SK-N-SH treated with all-trans-retinoic acid at 6 μM for 48 hours (cell line): ENCODE data around the gene HES1.
"Not testable (repeated sequence)": the region's sequence is repeated elsewhere in the genome, so short reads cannot be mapped to it uniquely, and the experiment has no call there.

Experiments
- ATAC-seq: fragments of 200-7000 bp; cut with Tn5 transposase; 3 replicates; pipeline ENCODE4 v1.9.1; 2020; ENCODE audit warnings: mild to moderate bottlenecking, moderate library complexity
- ARNTL ChIP-seq: fragments of 450-650 bp; formaldehyde crosslinking; IDR thresholded peaks from 2 replicates; pipeline ENCODE4 v1.5.0; 2020; ENCODE audit warnings: low read depth, mild to moderate bottlenecking, moderate library complexity, borderline replicate concordance
- BACH2 ChIP-seq: fragments of 250-450 bp; sonication (Bioruptor Pico); IDR thresholded peaks from 2 replicates; pipeline ENCODE4 v1.9.0; 2021; ENCODE audit warnings: mild to moderate bottlenecking, borderline replicate concordance
- CREB5 ChIP-seq: fragments of 250-450 bp; sonication (Bioruptor Pico); IDR thresholded peaks from 2 replicates; pipeline ENCODE4 v1.5.1; 2020; ENCODE audit warnings: low read depth, mild to moderate bottlenecking, moderate library complexity
- CSDC2 ChIP-seq: fragments of 250-450 bp; sonication (Bioruptor Pico); IDR thresholded peaks from 2 replicates; pipeline ENCODE4 v1.5.0; 2020; ENCODE audit warnings: mild to moderate bottlenecking, moderate library complexity
- ESRRG ChIP-seq: fragments of 250-450 bp; sonication (Bioruptor Pico); IDR thresholded peaks from 2 replicates; pipeline ENCODE4 v1.6.1; 2021; ENCODE audit warnings: mild to moderate bottlenecking
- GLIS3 ChIP-seq: fragments of 250-450 bp; sonication (Bioruptor Pico); IDR thresholded peaks from 2 replicates; pipeline ENCODE4 v1.5.0; 2020; ENCODE audit warnings: mild to moderate bottlenecking, moderate library complexity
- OSR1 ChIP-seq: fragments of 250-450 bp; sonication (Bioruptor Pico); IDR thresholded peaks from 2 replicates; pipeline ENCODE4 v1.8.0; 2022; ENCODE audit warnings: moderate library complexity, mild to moderate bottlenecking, inconsistent platforms
- PATZ1 ChIP-seq: fragments of 250-450 bp; sonication (Bioruptor Pico); IDR thresholded peaks from 2 replicates; pipeline ENCODE4 v1.8.0; 2020; ENCODE audit warnings: mild to moderate bottlenecking, moderate library complexity, borderline replicate concordance
- PPARA ChIP-seq: fragments of 250-450 bp; sonication (Bioruptor Pico); IDR thresholded peaks from 2 replicates; pipeline ENCODE4 v1.5.0; 2020; ENCODE audit warnings: mild to moderate bottlenecking, borderline replicate concordance
- SNAI2 ChIP-seq: fragments of 250-450 bp; sonication (Bioruptor Pico); IDR thresholded peaks from 2 replicates; pipeline ENCODE4 v1.5.0; 2020; ENCODE audit warnings: mild to moderate bottlenecking, moderate library complexity
- TOX ChIP-seq: fragments of 250-450 bp; sonication (Bioruptor Pico); IDR thresholded peaks from 2 replicates; pipeline ENCODE4 v1.8.0; 2021; ENCODE audit warnings: mild to moderate bottlenecking, moderate library complexity, borderline replicate concordance
- TSHZ2 ChIP-seq: fragments of 250-450 bp; sonication (Bioruptor Pico); IDR thresholded peaks from 2 replicates; pipeline ENCODE4 v1.5.0; 2020; ENCODE audit warnings: mild to moderate bottlenecking, moderate library complexity
- ZC3H10 ChIP-seq: fragments of 250-450 bp; sonication (Bioruptor Pico); IDR thresholded peaks from 2 replicates; pipeline ENCODE4 v1.5.1; 2021; ENCODE audit warnings: mild to moderate bottlenecking, moderate library complexity
- ZFP3 ChIP-seq: fragments of 250-450 bp; sonication (Bioruptor Pico); IDR thresholded peaks from 2 replicates; pipeline ENCODE4 v1.5.0; 2020; ENCODE audit warnings: mild to moderate bottlenecking, moderate library complexity
- ZFP30 ChIP-seq: fragments of 450-650 bp; formaldehyde crosslinking; IDR thresholded peaks from 2 replicates; pipeline ENCODE4 v1.5.0; 2022; ENCODE audit warnings: mild to moderate bottlenecking, moderate library complexity
- ZNF565 ChIP-seq: fragments of 450-650 bp; formaldehyde crosslinking; conservative IDR thresholded peaks from 2 replicates; pipeline ENCODE4 v1.5.0; 2020; ENCODE audit warnings: low read depth, mild to moderate bottlenecking, moderate library complexity
- ZNF70 ChIP-seq: fragments of 450-650 bp; formaldehyde crosslinking; IDR thresholded peaks from 2 replicates; pipeline ENCODE4 v1.5.0; 2020; ENCODE audit warnings: mild to moderate bottlenecking, moderate library complexity
- TF ChIP-seq, protein P1 (sequence below): fragments of 250-450 bp; sonication (Bioruptor Pico); IDR thresholded peaks from 2 replicates; pipeline ENCODE4 v1.5.1; 2021; ENCODE audit warnings: mild to moderate bottlenecking, moderate library complexity

Gene HES1

GRCh38 chr3:194150252-194150934 is 14.4 kb downstream of the HES1 start:
- no peak for ATAC-seq
- TF ChIP-seq, protein P1, sequence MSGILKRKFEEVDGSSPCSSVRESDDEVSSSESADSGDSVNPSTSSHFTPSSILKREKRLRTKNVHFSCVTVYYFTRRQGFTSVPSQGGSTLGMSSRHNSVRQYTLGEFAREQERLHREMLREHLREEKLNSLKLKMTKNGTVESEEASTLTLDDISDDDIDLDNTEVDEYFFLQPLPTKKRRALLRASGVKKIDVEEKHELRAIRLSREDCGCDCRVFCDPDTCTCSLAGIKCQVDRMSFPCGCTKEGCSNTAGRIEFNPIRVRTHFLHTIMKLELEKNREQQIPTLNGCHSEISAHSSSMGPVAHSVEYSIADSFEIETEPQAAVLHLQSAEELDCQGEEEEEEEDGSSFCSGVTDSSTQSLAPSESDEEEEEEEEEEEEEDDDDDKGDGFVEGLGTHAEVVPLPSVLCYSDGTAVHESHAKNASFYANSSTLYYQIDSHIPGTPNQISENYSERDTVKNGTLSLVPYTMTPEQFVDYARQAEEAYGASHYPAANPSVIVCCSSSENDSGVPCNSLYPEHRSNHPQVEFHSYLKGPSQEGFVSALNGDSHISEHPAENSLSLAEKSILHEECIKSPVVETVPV (CRISPR knock-in tag): no peak
- TF ChIP-seq GLIS3 (no peak), PPARA (CRISPR knock-in tag) (no peak), TOX (CRISPR knock-in tag) (no peak), ZNF70 (CRISPR knock-in tag) (no peak), ARNTL (CRISPR knock-in tag) (no peak), ZFP3 (CRISPR knock-in tag) (no peak)

DNA sequence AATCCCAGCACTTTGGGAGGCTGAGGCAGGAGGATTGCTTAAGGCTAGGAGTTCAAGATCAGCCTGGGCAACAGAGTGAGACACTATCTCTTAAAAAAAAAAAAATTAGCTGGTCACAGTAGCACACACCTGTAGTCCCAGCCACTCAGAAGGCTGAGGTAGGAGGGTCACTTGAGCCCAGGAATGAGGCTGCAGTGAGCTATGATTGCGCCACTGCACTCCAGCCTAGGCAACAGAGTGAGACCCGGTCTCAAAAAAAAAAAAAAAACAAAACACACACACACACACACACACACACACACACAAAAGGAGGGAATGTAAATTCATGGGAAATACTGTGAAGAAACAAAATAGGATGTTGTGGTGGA is 15.0 kb downstream of the HES1 start:
- ATAC-seq: not testable (repeated sequence)

DNA sequence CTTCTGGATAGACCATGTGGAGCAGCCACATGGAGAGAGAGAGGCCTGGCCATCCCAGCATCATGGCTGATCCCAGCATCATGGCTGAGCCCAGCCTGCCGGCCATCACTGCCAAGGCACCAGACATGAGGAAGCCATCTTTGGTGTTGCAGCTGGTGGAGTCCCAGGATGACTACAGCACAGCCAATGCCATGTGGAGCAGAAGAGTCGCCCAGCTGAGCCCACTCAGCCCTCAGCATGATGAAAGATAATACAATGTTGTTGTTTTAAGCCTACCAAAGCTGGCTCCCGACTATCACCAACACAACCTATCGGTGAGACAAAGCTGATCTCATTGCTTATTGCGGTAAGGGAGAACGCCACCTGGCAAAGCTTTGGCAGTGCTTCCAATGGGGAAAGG is 18.4 kb downstream of the HES1 start:
- ATAC-seq: no peak
- TF ChIP-seq ZFP3 (CRISPR knock-in tag): no peak
- TF ChIP-seq PATZ1 (CRISPR knock-in tag): no peak
- no peak for TF ChIP-seq CSDC2 (CRISPR knock-in tag)
- no peak for TF ChIP-seq PPARA (CRISPR knock-in tag)
- no peak for TF ChIP-seq OSR1 (CRISPR knock-in tag)
- TF ChIP-seq SNAI2 (CRISPR knock-in tag): no peak
- TF ChIP-seq CREB5 (CRISPR knock-in tag): no peak

DNA sequence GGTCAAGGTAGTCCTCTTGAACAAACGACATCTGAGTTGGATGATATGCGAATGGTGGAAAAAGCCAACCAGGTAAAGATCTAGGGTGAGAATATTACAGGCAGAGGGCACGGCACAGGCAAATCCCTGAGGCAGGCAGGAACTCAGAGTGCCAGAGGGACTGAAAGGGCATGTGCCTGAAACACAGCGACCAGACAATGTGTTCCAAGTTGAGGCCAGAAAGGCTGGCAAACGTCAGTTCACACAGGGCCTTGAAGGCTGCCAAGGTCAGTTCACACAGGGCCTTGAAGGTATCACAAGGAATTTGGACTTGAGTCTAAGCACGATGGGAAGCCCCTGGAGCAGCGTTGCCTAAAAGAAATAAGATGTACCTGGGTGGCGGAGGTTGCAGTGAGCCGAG is 20.1 kb downstream of the HES1 start:
- no peak for ATAC-seq

More for the DNA sequence above, 20.1 kb downstream of the HES1 start:
- no peak for TF ChIP-seq CSDC2 (CRISPR knock-in tag)
- TF ChIP-seq SNAI2 (CRISPR knock-in tag): no peak
- TF ChIP-seq ZNF565 (CRISPR knock-in tag): no peak
- no peak for TF ChIP-seq GLIS3
- no peak for TF ChIP-seq CREB5 (CRISPR knock-in tag)
- no peak for TF ChIP-seq ZFP3 (CRISPR knock-in tag)
- no peak for TF ChIP-seq PATZ1 (CRISPR knock-in tag)
- no peak for TF ChIP-seq BACH2 (CRISPR knock-in tag)
- TF ChIP-seq TSHZ2 (CRISPR knock-in tag): no peak
- TF ChIP-seq ZFP30: no peak
- TF ChIP-seq PPARA (CRISPR knock-in tag): no peak
- TF ChIP-seq ARNTL (CRISPR knock-in tag): no peak
- no peak for TF ChIP-seq ESRRG
- no peak for TF ChIP-seq OSR1 (CRISPR knock-in tag)
- TF ChIP-seq ZC3H10 (CRISPR knock-in tag): no peak
- TF ChIP-seq, protein P1 (CRISPR knock-in tag): no peak
